Right renal pelvis (tissue), 4 donors: Measurements from ENCODE around the gene MMP11. TPM values are rescaled to one million over a fixed set of nuclear protein-coding genes. Genes with fewer than 3 reads are reported as not detected.

Experiments used
- DNase-seq, 4 donors: peaks; one replicate each; pipeline ENCODE4 v3.0.0-alpha.2; 2013; ENCODE audit warnings: low read depth in 4 of 4, low spot score in 3 of 4, missing footprints in 1 of 4
- polyA plus RNA-seq, 4 donors: library from polyadenylated mRNA; unstranded; fragments of 120-200 nt; gene quantifications; one replicate each; pipeline ENCODE4 v1.2.1, GENCODE V29; 2013; ENCODE audit not compliant: insufficient read length in 4 of 4

Gene MMP11
- polyA plus RNA-seq, 4 donors: 12.1 to 25.4 (median 19.8) TPM

DNA sequence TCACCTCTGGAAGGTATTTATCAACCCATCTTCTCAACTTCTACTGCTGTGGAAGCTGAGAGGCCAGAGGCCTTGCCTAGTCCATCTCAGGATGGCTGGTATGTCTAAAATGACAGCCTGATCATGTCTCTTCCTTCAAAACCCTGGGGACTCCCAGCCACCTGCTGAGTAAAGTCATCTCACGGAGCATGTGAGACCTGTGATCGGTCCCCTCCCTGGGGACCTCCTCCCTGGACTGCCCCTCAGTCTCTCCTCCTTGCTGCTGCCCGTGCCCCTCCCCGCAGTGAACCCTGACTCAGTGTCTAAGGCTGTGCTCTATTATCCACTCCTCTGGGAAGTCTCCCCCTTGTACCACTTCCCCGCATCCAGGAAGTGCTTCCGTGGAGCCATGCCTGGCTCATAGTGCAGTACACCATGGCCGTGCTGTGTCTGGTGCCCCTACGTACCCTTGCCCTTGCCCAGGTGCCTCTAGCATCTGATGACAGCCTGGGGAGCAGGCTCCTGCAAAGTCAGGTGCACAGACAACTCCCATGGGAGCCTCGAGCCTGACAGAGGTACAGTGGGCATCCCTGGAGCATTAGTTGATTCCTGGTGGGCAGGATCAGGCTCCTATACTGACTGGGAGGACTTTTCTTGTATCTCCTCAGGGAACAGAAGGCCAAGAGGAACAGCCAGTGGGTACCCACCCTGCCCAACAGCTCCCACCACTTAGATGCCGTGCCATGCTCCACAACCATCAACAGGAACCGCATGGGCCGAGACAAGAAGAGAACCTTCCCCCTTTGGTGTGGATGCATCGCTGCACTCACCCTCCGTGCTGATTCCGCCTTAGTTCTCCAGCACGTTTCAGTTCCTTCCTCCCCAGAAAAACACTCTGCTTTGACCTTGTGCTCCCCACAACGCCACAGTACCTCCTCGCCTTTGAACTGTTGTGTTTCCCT is 27.9 kb downstream of the MMP11 start:
- no peak for DNase-seq

GRCh38 chr22:23801238-23801821 is 28.7 kb downstream of the MMP11 start:
- no peak for DNase-seq

DNA sequence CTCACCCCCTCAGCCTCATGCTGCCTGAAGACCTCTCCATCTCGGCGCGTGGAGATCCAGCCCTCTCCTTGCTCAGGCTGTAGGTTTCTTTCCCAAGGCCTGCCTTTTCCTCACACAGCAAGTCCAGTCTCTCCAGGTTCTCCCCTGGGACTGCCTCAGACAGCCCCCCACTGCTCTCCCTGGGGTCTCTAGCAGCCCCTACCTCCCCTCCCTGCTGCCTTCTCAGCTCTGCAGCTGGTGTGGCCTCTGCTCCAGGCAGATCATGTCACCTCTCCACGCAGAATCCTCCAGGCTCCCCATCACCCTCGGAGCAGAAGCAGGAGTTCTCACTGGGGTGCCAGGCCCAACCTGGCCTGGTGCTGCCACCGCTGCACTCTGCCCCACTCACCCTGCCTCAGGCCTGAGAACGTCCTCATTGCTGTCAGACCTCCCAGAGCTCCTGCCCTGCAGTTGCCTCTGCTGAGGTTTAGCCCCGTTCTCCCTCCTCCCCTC is 29.3 kb downstream of the MMP11 start:
- DNase-seq: no peak

GRCh38 chr22:23803001-23803819 is 30.6 kb downstream of the MMP11 start:
- DNase-seq: no peak

GRCh38 chr22:23804781-23805291 is 32.2 kb downstream of the MMP11 start:
- DNase-seq: no peak

DNA sequence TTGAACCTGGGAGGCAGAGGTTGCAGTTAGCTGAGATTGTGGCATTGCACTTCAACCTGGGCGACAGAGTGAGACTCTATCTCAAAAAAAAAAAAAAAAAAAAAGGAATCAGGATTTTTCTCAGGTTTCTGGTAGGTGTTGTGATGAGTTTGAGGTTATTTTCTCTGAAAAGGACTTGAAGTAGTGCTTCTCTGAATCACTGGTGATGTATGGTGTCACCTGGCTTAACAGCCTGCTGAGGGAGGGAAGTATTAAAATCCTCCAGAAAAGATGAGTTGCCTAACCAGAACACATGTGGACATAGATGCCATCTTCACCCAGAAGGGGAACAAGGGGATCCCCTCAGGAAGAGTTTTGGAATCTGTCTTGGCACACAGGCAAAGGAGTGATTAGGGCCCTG is 34.2 kb downstream of the MMP11 start:
- no peak for DNase-seq

- no peak for DNase-seq
Observed at GRCh38 chr22:23812378-23812777, 39.7 kb downstream of the MMP11 start.

GRCh38 chr22:23815541-23816155 is 43.0 kb downstream of the MMP11 start:
- no peak for DNase-seq

GRCh38 chr22:23816156-23816976 is 43.7 kb downstream of the MMP11 start:
- DNase-seq: no peak

DNA sequence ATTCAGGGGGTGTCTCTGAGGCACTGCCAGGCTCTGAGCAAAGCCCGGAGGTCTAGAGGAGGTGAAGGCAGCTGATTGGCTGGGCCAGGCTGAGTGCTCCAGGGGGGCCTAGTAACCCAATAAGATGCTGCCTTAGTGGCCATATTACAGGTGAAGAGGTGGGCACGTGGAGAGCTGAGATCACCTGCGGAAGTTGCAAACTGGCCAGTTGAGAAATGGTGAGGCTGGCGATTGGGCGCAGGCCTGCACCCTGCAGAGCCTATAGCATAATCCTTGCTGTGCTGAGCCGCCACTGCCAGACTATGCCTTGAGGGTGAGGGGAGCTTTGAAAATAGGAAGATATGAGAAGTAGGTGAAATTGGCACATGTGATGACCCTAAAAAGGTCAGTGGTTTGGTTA is 44.5 kb downstream of the MMP11 start:
- DNase-seq: no peak

DNA sequence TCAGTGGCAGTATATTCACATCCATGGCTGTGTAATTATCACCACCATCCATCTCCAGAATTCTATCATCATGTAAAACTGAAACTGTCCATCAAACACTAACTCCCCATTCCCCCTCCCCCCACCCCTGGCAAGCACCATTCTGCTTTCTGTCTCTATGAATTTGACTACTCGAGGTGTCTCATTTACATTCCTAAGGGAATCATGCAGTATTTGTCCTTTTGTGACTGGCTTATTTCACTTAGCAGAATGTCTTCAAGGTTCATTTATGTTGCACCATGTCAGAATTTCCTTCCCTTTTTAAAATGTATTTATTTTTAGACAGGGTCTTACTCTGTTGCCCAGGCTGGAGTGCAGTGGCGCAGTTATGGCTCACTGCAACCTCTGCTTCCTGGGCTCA is 45.9 kb downstream of the MMP11 start:
- no peak for DNase-seq

DNA sequence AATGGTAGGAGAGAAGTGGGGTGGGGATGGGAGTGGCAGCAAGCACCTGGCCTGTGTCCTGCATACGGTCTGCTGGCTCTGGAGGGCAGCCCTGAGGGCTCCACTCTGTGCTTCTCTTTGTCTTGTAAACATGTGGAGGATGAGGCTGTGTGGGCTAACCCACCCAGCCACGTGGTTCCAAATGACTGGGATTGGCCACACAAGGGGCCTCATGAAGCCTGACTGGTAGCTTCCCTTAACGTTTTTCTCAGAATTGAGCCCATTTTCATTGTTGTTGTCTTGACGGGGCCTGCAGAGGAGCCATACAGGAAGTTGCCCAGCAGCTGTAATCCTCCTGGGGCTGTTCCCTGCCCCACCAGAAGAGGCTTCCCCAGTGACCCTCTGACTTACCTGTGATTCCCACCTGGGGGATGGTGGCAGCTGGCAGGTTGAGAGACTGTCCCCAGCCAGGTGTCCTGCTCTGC is 48.1 kb downstream of the MMP11 start:
- no peak for DNase-seq

GRCh38 chr22:23822101-23822671 is 49.5 kb downstream of the MMP11 start:
- no peak for DNase-seq

DNA sequence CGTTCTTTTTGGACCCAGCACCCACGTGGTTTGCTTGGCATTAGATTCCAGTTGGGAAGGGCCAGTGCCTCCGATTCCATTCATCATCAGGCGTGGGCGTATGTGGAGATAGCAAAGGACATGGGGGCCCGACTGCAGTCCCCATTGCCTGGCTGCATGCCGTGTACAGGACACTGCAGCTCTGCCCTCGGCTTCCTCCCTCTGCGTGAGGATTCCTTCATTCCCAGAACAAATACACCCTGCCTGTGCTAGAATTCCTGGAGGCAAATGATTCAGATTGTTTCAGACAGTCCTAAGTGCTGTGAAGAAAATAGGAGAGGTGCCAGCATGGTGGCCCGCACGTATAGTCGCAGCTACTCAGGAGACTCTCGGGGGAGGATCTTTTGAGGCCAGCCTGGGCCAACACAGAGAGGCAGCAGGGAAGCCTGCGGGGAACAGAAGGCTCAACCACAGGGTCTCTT is 50.7 kb downstream of the MMP11 start:
- DNase-seq: no peak

- no peak for DNase-seq
Observed at GRCh38 chr22:23824476-23825245, 52.0 kb downstream of the MMP11 start.

DNA sequence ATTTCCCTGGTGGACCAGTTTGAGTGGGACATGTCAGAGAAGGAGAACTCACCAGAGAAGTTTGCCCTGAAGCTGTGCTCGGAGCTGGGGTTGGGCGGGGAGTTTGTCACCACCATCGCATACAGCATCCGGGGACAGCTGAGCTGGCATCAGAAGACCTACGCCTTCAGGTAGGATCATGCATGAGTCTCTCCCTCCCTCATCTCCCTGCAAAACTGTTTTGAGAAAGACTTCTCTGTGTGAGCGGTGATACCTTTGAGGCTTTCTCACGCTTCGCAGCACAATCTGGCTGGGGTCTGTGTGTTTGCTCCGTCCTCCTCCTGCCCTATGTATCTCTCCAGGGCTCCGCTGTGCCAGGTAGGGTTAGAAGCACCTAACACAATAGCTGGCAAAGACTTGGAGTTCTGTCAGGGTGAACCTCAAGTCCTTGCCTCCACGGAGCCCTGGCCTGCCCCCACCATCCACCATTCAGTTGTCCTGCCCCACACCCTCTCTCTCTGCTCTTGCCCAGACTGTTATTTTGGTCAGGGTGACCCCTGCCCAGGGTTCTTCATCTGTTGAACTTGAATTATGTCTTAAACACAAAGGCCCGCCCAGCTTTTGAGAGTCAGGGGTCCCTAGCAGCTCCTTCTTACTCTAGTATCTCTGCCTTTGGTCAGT is 52.7 kb downstream of the MMP11 start:
- DNase-seq: no peak

DNA sequence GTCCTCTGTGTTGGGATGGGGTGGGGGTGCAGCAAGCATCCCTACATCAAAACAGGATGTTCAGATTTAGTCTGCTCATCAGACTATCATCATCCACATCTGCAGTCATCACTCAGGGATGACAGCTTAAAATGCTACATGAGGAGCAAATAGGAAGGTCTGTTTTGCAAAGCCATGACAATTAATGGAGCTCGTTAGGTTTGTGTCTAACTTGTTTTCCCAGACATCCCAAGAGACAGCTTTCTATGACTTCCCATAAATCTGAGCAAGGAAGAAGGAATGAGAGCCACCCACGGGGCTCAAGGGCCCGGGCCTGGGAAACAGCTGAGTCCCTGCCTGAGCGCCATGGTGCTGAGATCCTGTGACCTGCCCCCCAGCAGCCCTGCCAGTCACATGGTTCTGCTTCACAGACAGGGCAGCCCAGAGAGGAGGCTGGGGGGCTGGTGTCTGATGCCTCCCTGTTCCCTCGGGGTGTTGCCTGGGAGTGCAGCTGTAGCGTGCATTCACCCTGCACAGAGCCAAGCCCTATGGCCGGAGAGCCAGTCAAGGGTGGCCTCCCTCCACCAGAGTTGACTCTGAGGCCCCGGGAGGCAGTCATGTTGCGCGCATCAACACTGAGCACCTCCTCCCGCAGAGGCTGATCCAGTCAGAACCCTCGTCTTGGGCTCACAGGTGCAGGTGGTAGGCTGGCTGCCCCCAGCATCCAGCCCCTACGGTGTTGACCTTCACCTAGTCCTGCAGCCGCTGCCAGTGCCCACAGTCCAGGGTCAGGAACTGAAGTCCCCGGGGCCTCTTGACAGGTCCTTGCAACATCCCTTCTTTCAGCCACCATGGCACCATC is 54.1 kb downstream of the MMP11 start:
- no peak for DNase-seq
